ENCODE measurements around the gene OR9A2. TPM values are rescaled to one million over a fixed set of nuclear protein-coding genes. Genes with fewer than 3 reads are reported as not detected.

OR9A2 gene
- total RNA-seq, 2 donors from 2014 or later = not detected

DNA sequence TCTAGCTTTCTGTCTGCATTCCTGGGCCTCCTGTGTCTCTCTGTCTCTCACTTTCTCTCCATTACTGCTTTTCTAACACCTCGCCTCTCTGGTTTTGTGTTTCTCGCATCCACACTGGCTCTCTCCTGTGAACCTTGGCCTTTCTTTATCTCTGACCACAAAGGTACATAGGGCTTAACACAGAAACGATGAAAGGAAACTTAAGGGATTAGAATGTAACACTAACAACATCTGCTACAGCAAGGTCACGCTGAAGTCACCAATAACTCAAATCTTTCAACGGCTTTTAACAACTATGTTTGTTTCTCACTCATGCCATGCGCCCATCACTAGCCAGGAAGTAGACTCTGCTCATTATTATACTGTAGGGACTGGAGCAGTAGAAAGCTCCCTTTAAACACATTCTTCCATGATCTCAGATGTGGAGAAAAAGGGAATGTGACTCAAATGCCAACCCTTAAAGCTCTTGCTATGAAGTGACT, 15.9 kb upstream of the OR9A2 start:
- WGBS = 66% methylated on average over 6 of the region's 6 CpGs

DNA sequence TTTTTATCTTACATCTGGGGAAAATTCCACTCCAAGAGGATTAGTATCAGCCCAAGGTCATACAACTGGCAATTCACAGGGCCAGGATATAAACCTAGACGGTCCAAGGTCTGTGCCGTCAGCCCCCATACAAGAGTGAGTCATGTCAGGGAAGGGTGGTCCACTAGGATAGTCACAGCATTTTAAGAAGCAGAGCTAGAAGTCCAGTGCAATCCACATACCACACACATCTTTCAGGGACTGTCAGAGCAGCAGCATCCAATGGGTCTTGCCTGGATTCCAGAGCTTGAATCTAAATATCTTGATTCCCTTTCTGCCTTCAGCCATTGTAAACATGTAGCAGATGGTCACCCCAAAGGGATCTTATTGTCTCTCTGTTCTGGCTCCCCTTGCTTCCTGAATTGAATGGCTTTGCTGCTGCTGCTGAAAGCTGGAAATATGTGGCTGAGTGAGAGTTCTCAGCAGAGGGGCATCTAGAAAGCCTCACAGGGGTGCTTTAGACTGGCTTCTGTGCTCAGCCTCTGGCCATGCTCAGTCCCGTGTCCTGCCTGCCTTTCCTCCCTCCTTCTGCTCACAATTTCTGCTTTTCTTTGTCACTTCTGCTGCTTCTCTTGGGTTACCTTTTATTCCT, 15.3 kb upstream of the OR9A2 start:
- WGBS = 86% methylated on average over 3 of the region's 3 CpGs
- no peak for DNase-seq (ENCODE audit: low spot score)
- Histone ChIP-seq H3K9me3 (no peaks in the 10 kb centered on the region), H3K4me1 (replicated peaks) (no peaks in the 10 kb centered on the region), H3K4me3 (no peak overlapping the region), H3K36me3 (no peaks in the 10 kb centered on the region), H3K27me3 (replicated peaks; ENCODE audit: insufficient read depth) (no peaks in the 10 kb centered on the region), H3K27ac (no peak overlapping the region)
- TF ChIP-seq POLR2AphosphoS5 (IDR thresholded peaks at IDR 0.05) = no peak
- TF ChIP-seq POLR2A (IDR thresholded peaks at IDR 0.05) = no peak
- no peak for TF ChIP-seq CTCF (IDR thresholded peaks at IDR 0.05)
- intact Hi-C loops (cut with DNase I) = no loop called here

More for the DNA sequence above, 15.9 kb upstream of the OR9A2 start:
- no peak for DNase-seq (ENCODE audit: low spot score)
- no peak overlapping the region for H3K4me3 ChIP-seq
- H3K27me3 ChIP-seq (replicated peaks; ENCODE audit: insufficient read depth) = no peaks in the 10 kb centered on the region
- H3K9me3 ChIP-seq = no peaks in the 10 kb centered on the region
- H3K27ac ChIP-seq = no peak overlapping the region
- no peak for TF ChIP-seq POLR2AphosphoS5 (IDR thresholded peaks at IDR 0.05)
- no peak for TF ChIP-seq POLR2A (IDR thresholded peaks at IDR 0.05)
- no peak for TF ChIP-seq CTCF (IDR thresholded peaks at IDR 0.05)
- intact Hi-C loops (cut with DNase I) = no loop called here
- H3K36me3 ChIP-seq = no peaks in the 10 kb centered on the region
- no peaks in the 10 kb centered on the region for H3K4me1 ChIP-seq (replicated peaks)

- Histone ChIP-seq H3K27me3 (replicated peaks; ENCODE audit: insufficient read depth) (no peaks in the 10 kb centered on the region), H3K4me1 (replicated peaks) (no peaks in the 10 kb centered on the region), H3K27ac (no peak overlapping the region), H3K36me3 (no peaks in the 10 kb centered on the region), H3K4me3 (no peak overlapping the region), H3K9me3 (no peaks in the 10 kb centered on the region)
- TF ChIP-seq POLR2AphosphoS5 (IDR thresholded peaks at IDR 0.05) (no peak), CTCF (IDR thresholded peaks at IDR 0.05) (no peak), POLR2A (IDR thresholded peaks at IDR 0.05) (no peak)
- intact Hi-C loops (cut with DNase I) = no loop called here
- no peak for DNase-seq (ENCODE audit: low spot score)
- WGBS = 97% methylated on average over 6 of the region's 6 CpGs
Measured at GRCh38 chr7:143041346-143041745, 14.4 kb upstream of the OR9A2 start.

GRCh38 chr7:143040209-143040715, 13.3 kb upstream of the OR9A2 start:
- Histone ChIP-seq H3K36me3 (no peaks in the 10 kb centered on the region), H3K4me3 (no peak overlapping the region), H3K9me3 (no peaks in the 10 kb centered on the region), H3K4me1 (replicated peaks) (no peaks in the 10 kb centered on the region), H3K27me3 (replicated peaks; ENCODE audit: insufficient read depth) (no peaks in the 10 kb centered on the region), H3K27ac (no peak overlapping the region)
- DNase-seq (ENCODE audit: low spot score) = no peak
- TF ChIP-seq CTCF (IDR thresholded peaks at IDR 0.05) = no peak
- TF ChIP-seq POLR2AphosphoS5 (IDR thresholded peaks at IDR 0.05) = no peak
- TF ChIP-seq POLR2A (IDR thresholded peaks at IDR 0.05) = no peak
- WGBS = 68% methylated on average over 3 of the region's 3 CpGs
- intact Hi-C loops (cut with DNase I) = no loop called here

- no peaks in the 10 kb centered on the region for H3K27me3 ChIP-seq (replicated peaks; ENCODE audit: insufficient read depth)
- 88% methylated on average over 5 of the region's 5 CpGs for WGBS
Measured at GRCh38 chr7:143038635-143039034, 11.7 kb upstream of the OR9A2 start.

More at GRCh38 chr7:143038635-143039034, 11.7 kb upstream of the OR9A2 start:
- intact Hi-C loops (cut with DNase I) = no loop called here
- TF ChIP-seq POLR2AphosphoS5 (IDR thresholded peaks at IDR 0.05) (no peak), POLR2A (IDR thresholded peaks at IDR 0.05) (no peak), CTCF (IDR thresholded peaks at IDR 0.05) (no peak)
- Histone ChIP-seq H3K9me3 (no peaks in the 10 kb centered on the region), H3K4me3 (no peak overlapping the region), H3K36me3 (no peaks in the 10 kb centered on the region), H3K27ac (no peak overlapping the region), H3K4me1 (replicated peaks) (no peaks in the 10 kb centered on the region)
- no peak for DNase-seq (ENCODE audit: low spot score)

All from prostate gland (tissue), 2 donors.